GM18520 (cell line): ENCODE measurements around the gene SPATA25.
"Not testable (repeated sequence)": the region's sequence is repeated elsewhere in the genome, so short reads cannot be mapped to it uniquely, and the experiment has no call there.

Source experiments
- ATAC-seq: cut with Tn5 transposase; IDR thresholded peaks from one replicate; pipeline ENCODE4 v1.9.1; 2021; ENCODE audit not compliant: unreplicated experiment

SPATA25 gene

GRCh38 chr20:45894797-45895196, 7.4 kb upstream of the SPATA25 start:
- ATAC-seq: no peak

DNA sequence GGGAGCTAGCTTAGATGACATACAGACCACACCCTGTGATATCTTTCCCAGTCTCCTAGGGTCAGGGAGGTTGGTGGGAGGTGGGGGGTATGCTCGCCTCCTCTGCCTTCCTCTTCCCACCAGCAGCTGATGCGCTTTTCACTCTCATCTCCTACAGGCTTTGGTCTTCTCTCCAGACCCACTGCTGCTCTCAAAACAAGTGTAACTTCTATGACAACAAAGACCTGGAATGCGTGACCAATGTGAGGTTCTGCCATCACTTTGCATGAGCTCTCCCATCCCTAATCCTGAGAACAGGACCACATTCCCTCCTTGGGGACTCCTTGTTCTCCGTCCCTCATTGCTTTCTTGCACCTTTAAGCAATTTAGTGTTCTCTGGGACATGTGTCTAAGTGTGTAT, 6.4 kb upstream of the SPATA25 start:
- no peak for ATAC-seq

DNA sequence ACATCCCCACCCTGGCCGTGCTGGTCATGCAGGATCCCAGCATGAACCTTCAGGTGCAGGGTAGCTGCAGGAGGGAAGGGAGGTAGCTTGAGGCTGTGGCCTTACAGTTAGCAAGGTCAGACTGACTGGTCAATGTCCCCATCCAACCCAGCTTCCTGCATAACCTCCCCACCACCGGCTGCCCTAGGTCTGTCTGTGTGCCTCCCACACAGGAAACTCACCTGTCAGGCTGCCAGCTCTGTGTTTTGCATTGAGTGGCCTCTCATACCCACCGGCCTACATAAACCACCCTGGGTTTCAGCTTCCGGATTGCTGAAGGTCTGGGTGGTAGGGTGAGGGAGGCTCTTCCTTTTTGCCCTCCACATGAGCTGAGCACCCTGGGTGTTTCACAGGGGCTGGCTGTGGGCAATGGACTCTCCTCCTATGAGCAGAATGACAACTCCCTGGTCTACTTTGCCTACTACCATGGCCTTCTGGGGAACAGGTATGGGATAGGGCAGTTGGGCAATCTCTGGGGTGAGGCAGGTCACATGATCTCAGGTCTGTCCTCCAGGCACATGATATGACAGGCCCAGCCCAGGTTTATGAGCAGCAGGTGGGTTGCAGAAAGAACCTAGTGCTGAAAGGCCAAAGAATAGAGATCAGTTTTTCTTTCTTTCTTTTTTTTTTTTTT, 5.5 kb upstream of the SPATA25 start:
- ATAC-seq: no peak

- no peak for ATAC-seq
These were observed 4.8 kb upstream of the SPATA25 start for GRCh38 chr20:45892049-45892825.

DNA sequence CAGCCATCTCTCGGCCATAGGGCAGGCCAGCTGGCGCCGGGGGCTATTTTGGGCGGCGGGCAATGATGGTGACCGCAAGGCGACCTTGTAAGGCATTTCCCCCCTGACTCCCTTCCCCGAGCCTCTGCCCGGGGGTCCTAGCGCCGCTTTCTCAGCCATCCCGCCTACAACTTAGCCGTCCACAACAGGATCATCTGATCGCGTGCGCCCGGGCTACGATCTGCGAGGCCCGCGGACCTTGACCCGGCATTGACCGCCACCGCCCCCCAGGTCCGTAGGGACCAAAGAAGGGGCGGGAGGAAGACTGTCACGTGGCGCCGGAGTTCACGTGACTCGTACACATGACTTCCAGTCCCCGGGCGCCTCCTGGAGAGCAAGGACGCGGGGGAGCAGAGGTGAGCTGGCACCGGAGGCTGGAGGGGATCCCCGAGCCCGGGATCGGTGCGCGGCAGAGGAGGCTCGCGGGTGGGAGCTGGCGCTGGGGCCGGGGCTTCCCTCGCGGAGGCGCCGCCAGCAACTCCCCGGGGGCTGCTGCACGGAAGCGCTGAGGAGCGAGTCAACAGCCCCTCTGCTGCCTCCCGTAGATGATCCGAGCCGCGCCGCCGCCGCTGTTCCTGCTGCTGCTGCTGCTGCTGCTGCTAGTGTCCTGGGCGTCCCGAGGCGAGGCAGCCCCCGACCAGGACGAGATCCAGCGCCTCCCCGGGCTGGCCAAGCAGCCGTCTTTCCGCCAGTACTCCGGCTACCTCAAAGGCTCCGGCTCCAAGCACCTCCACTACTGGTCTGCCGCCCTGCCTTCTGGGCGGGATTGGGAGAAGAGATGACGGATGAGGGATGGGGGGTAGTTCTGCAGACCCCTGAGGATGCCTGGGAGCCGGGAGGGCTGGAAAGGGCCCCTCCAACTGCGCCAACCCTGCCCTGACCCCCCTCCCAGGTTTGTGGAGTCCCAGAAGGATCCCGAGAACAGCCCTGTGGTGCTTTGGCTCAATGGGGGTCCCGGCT, 3.9 kb upstream of the SPATA25 start, which contains the start of the genes CTSA and NEURL2:
TSS of gene CTSA (plus strand) at position 351 of the 999 bp plus-strand sequence. CDS start at position 585, 234 bp downstream.
TSS of gene NEURL2 (minus strand) at position 224 of the 999 bp plus-strand sequence. CDS start at position 7, 217 bp downstream.
- ATAC-seq: peak; percentile 66

DNA sequence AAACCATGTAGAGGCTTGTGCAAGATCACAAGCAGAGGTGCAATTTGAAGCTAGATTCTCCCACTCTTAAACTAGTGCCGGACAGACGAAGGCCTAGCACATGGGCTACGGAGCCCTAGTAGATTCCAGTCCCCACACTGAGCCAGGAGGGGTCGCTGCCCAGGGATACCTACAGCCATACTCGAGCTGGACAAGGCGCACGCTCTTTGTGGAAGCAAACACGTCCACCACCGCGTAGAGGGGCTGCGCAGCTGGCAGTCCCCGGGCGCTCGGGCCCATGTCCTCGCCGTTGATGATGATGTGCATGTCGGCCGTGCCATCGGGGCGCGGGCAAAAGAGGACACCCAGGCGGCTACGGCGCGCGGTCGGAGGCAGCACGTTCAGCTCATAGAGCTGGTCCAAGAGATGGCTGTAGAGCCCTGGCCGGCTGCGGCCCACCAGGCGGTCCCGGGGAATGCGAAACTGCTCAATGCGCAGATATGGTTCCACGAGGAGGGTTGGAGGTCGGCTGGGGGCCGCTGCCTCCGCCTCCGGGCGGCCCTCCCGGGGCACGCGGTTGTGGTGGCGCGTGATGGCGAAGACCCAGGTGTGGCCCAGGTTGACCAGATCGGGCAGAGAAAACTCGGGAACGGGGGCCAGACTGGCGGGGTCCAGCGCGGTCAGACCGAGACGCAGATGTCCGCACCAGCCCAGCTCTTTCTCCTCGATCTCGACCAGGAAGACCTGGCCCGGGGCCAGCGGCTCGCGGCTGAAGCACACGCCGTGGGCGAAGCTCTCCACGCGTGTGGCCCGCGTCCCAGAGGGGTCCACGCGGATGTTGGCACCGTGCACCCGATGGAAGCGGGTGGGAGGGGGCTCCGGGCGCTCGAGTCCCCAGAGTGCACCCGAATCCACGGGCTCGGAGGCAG, 2.9 kb upstream of the SPATA25 start:
- ATAC-seq: no peak

DNA sequence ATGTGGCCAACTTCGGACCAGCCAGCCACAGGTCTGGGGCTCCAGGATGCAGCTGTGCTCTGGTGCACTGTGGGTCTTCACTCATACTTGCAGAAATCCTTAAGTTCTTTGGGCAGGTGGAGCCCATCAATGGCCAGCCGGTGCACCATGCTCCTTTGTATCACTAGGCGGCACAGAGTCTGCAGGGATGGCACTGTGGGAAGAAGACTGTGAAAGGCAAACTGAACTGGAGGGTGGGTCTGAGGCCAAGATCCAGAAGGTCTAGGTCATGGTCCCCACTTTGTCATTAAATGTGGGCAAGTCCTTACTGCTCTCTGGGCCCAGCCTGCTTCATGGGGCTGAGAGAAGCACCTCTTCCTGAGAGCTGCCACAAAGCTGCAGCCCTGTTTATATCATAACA, 1.3 kb upstream of the SPATA25 start:
- no peak for ATAC-seq

GRCh38 chr20:45886590-45887345, 654 bp downstream of the SPATA25 start:
- no peak for ATAC-seq

GRCh38 chr20:45883100-45883469, 4.3 kb downstream of the SPATA25 start:
- no peak for ATAC-seq

- no peak for ATAC-seq
These were observed 4.8 kb downstream of the SPATA25 start for GRCh38 chr20:45882469-45883099.

- peak; percentile 99 for ATAC-seq
These were observed 6.2 kb downstream of the SPATA25 start, which contains the start of gene ZSWIM1 for GRCh38 chr20:45880988-45881788. Gene ZSWIM1 (plus strand): TSS chr20:45881227. CDS start chr20:45882593, 1,366 bp downstream.

DNA sequence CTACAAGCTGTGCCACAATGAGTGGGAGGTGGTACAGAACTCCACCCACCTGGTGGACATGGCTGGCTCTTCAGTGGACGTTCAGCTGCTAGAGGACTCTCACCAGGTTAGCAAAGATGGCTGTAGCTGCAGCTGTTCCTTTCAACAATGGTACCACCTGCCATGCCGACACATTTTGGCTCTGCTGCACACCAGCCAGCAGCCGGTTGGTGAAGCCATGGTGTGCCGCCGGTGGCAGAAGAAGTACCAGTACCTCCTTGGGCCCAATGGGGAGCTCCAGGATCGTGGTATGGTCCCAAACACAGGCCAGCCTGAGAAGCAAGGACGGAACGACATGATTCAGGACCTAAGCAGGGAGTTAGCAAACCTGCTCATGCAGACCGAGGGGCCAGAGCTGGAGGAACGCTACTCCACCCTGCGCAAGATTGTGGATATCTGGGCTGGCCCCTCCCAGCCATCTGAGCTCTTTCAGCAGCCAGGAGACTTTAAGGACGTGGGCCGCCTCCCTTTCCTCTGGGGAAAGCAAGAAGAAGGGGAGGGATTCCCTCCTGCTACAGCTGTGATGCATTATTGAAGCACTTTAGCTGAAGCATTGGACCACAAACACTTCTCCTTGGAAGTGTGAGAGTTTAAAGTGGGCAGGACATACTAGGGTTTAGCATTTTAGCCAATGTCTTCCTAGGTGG, 9.2 kb downstream of the SPATA25 start:
- no peak for ATAC-seq

DNA sequence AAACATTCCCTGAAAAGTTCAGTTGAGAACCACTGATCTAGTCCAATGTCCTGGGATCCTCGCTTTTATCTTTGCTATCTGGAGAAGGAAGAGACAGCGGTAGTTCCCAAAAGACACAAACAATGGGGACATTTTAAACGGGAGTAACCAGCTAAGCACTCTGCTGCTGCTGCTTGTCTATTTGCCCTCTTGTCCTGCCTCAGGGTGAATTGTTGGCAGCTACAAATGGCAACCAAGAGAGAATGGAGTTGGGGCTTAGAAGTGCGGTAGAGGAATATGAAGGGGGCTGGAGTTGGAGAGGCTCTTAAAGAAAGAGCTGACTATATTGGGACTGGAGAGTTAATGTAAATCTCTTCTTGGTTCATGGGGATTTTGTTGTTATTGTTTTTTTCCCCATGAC, 12.8 kb downstream of the SPATA25 start:
- no peak for ATAC-seq

GRCh38 chr20:45874104-45874481, 13.3 kb downstream of the SPATA25 start:
- ATAC-seq: not testable (repeated sequence)

GRCh38 chr20:45873409-45874103, 13.9 kb downstream of the SPATA25 start:
- ATAC-seq: no peak

DNA sequence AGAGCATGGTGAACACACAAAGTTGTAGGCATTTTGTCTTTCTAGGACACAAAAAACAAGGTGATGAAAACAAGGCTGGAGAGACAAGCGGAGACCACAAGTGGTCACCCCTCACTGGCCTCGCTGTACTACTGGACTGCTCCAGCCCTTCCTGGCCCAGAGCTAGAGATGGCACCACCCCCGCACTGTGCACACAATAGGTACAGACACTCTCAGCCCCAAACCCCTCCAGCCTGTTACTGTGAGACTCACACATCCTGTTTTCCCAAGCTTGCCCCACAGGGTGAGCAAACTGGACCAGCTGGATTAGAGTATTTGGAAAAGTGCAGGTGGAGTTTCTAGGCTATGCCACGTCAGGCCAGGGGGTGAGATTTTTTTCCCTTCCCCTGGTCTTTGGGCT, 14.8 kb downstream of the SPATA25 start:
- no peak for ATAC-seq

DNA sequence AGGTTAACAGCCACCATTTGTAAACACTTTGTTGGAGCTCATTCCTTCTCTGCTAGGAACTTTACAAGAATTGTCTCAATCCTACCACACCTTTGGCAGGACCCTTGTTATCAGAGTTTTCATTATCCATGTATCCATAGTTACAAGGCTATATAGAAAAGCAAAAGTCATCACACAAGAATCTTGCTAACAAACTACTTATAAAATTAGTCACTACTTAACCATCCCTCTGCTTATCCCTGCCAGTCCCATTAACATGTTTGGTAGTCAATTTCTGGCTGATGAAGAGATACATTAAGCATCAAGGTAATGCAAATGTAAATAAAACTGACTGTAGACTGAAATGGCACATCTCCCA, 19.6 kb downstream of the SPATA25 start:
- no peak for ATAC-seq
